Gastroesophageal sphincter (tissue), 3 donors: ENCODE results near the gene ZP3.
"Not testable (repeated sequence)": the region's sequence is repeated elsewhere in the genome, so short reads cannot be mapped to it uniquely, and the experiment has no call there.

Source experiments
- EP300 ChIP-seq: sonication (generic); formaldehyde crosslinking; IDR thresholded peaks from one replicate; pipeline ENCODE4 v1.6.1; 2017; ENCODE audit warnings: antibody characterized with exemption, mild to moderate bottlenecking
- POLR2A ChIP-seq, 2 donors: fragments of 450-650 bp; IDR thresholded peaks; one replicate each; pipeline ENCODE4 v1.6.1; 2017; ENCODE audit warnings: antibody characterized with exemption in 2 of 2, mild to moderate bottlenecking in 2 of 2, moderate library complexity in 1 of 2
- TF ChIP-seq, protein P1 (sequence below), 4 experiments: fragments of 200-600 bp in 2 of 4; fragments of 450-650 bp in 2 of 4; sonication (generic) in 1 of 4; IDR thresholded peaks; one replicate each; pipeline ENCODE4 v1.5.1; 2017 to 2019; ENCODE audit warnings: antibody characterized with exemption in 4 of 4, mild to moderate bottlenecking in 2 of 4, moderate library complexity in 2 of 4

- TF ChIP-seq, protein P1, sequence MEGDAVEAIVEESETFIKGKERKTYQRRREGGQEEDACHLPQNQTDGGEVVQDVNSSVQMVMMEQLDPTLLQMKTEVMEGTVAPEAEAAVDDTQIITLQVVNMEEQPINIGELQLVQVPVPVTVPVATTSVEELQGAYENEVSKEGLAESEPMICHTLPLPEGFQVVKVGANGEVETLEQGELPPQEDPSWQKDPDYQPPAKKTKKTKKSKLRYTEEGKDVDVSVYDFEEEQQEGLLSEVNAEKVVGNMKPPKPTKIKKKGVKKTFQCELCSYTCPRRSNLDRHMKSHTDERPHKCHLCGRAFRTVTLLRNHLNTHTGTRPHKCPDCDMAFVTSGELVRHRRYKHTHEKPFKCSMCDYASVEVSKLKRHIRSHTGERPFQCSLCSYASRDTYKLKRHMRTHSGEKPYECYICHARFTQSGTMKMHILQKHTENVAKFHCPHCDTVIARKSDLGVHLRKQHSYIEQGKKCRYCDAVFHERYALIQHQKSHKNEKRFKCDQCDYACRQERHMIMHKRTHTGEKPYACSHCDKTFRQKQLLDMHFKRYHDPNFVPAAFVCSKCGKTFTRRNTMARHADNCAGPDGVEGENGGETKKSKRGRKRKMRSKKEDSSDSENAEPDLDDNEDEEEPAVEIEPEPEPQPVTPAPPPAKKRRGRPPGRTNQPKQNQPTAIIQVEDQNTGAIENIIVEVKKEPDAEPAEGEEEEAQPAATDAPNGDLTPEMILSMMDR (IDR thresholded peaks at IDR 0.05) = not testable (repeated sequence)
- TF ChIP-seq POLR2A (IDR thresholded peaks at IDR 0.05); EP300: not testable (repeated sequence)
Observed at GRCh38 chr7:76476742-76477474, 52.2 kb downstream of the ZP3 start.
